HUES48 (cell line): ENCODE data around the gene SLC27A6.
"Not testable (repeated sequence)": the region's sequence is repeated elsewhere in the genome, so short reads cannot be mapped to it uniquely, and the experiment has no call there.

ENCODE experiments used
- H3K27ac ChIP-seq: one replicate; pipeline ENCODE4 v1.7.0; 2013; ENCODE audit warnings: low read depth, low read length, inconsistent platforms
- H3K27me3 ChIP-seq: 2 replicates; pipeline ENCODE4 v1.6.1; 2013; ENCODE audit warnings: mild to moderate bottlenecking, low read length; ENCODE audit not compliant: control insufficient read depth, insufficient read depth
- H3K36me3 ChIP-seq: 2 replicates; pipeline ENCODE4 v1.6.1; 2013; ENCODE audit warnings: low read length; ENCODE audit not compliant: control insufficient read depth, insufficient read depth
- H3K4me1 ChIP-seq: 2 replicates; pipeline ENCODE4 v1.6.1; 2013; ENCODE audit warnings: mild to moderate bottlenecking, low read length; ENCODE audit not compliant: control insufficient read depth, insufficient read depth
- H3K4me3 ChIP-seq: 2 replicates; pipeline ENCODE4 v1.5.1; 2013; ENCODE audit warnings: mild to moderate bottlenecking, low read depth, low read length
- H3K9ac ChIP-seq: 2 replicates; pipeline ENCODE4 v1.6.1; 2013; ENCODE audit warnings: mild to moderate bottlenecking, low read depth, low read length, moderate library complexity
- H3K9me3 ChIP-seq: 2 replicates; pipeline ENCODE4 v1.6.1; 2013; ENCODE audit warnings: low read length; ENCODE audit not compliant: control insufficient read depth, insufficient read depth

The SLC27A6 gene

GRCh38 chr5:129036257-129036656 is 71.0 kb downstream of the SLC27A6 start:
- not testable (repeated sequence) for H3K36me3 ChIP-seq, H3K4me3 ChIP-seq, H3K9ac ChIP-seq, H3K4me1 ChIP-seq, H3K27ac ChIP-seq, H3K9me3 ChIP-seq, H3K27me3 ChIP-seq

- Histone ChIP-seq H3K36me3 (no peaks in the 10 kb centered on the region), H3K27me3 (no peaks in the 10 kb centered on the region), H3K9me3 (no peaks in the 10 kb centered on the region), H3K4me3 (no peak overlapping the region), H3K4me1 (no peaks in the 10 kb centered on the region), H3K9ac (no peak overlapping the region), H3K27ac (no peak overlapping the region)
These were observed 76.1 kb downstream of the SLC27A6 start for GRCh38 chr5:129041196-129041881.

- Histone ChIP-seq H3K36me3 (no peaks in the 10 kb centered on the region), H3K27ac (no peak overlapping the region), H3K4me3 (no peak overlapping the region), H3K9me3 (no peaks in the 10 kb centered on the region), H3K9ac (no peak overlapping the region), H3K4me1 (no peaks in the 10 kb centered on the region), H3K27me3 (no peaks in the 10 kb centered on the region)
These were observed 77.0 kb downstream of the SLC27A6 start for GRCh38 chr5:129042306-129042705.

GRCh38 chr5:129043894-129044293 is 78.6 kb downstream of the SLC27A6 start:
- Histone ChIP-seq H3K4me3 (no peak overlapping the region), H3K4me1 (no peaks in the 10 kb centered on the region)

GRCh38 chr5:129046151-129046550 is 80.9 kb downstream of the SLC27A6 start:
- Histone ChIP-seq H3K9me3 (no peaks in the 10 kb centered on the region), H3K27ac (no peak overlapping the region), H3K36me3 (no peaks in the 10 kb centered on the region), H3K27me3 (no peaks in the 10 kb centered on the region), H3K9ac (no peak overlapping the region), H3K4me3 (no peak overlapping the region), H3K4me1 (no peaks in the 10 kb centered on the region)

More at GRCh38 chr5:129043894-129044293, 78.6 kb downstream of the SLC27A6 start:
- H3K9ac ChIP-seq: no peak overlapping the region
- H3K27me3 ChIP-seq: no peaks in the 10 kb centered on the region
- H3K27ac ChIP-seq: no peak overlapping the region
- H3K9me3 ChIP-seq: no peaks in the 10 kb centered on the region
- H3K36me3 ChIP-seq: no peaks in the 10 kb centered on the region

- Histone ChIP-seq H3K27ac (no peak overlapping the region), H3K9me3 (no peaks in the 10 kb centered on the region), H3K36me3 (no peaks in the 10 kb centered on the region), H3K4me3 (no peak overlapping the region), H3K4me1 (no peaks in the 10 kb centered on the region), H3K27me3 (no peaks in the 10 kb centered on the region), H3K9ac (no peak overlapping the region)
These were observed 83.2 kb downstream of the SLC27A6 start for GRCh38 chr5:129048509-129048908.

GRCh38 chr5:129049126-129049799 is 84.0 kb downstream of the SLC27A6 start:
- Histone ChIP-seq H3K27me3 (no peaks in the 10 kb centered on the region), H3K4me3 (no peak overlapping the region), H3K4me1 (no peaks in the 10 kb centered on the region), H3K9ac (no peak overlapping the region), H3K27ac (no peak overlapping the region), H3K9me3 (no peaks in the 10 kb centered on the region), H3K36me3 (no peaks in the 10 kb centered on the region)

GRCh38 chr5:129051283-129051682 is 86.0 kb downstream of the SLC27A6 start:
- H3K27me3 ChIP-seq: no peaks in the 10 kb centered on the region
- no peaks in the 10 kb centered on the region for H3K4me1 ChIP-seq
- H3K27ac ChIP-seq: no peak overlapping the region
- H3K4me3 ChIP-seq: no peak overlapping the region
- no peaks in the 10 kb centered on the region for H3K36me3 ChIP-seq
- no peaks in the 10 kb centered on the region for H3K9me3 ChIP-seq
- H3K9ac ChIP-seq: no peak overlapping the region

- H3K27me3 ChIP-seq: no peaks in the 10 kb centered on the region
- H3K9me3 ChIP-seq: no peaks in the 10 kb centered on the region
- no peak overlapping the region for H3K27ac ChIP-seq
- no peaks in the 10 kb centered on the region for H3K4me1 ChIP-seq
- H3K9ac ChIP-seq: no peak overlapping the region
- no peaks in the 10 kb centered on the region for H3K36me3 ChIP-seq
- H3K4me3 ChIP-seq: no peak overlapping the region
These were observed 88.2 kb downstream of the SLC27A6 start for GRCh38 chr5:129053438-129053837.

- no peaks in the 10 kb centered on the region for H3K27me3 ChIP-seq
- H3K9me3 ChIP-seq: no peaks in the 10 kb centered on the region
- H3K4me1 ChIP-seq: no peaks in the 10 kb centered on the region
- H3K4me3 ChIP-seq: no peak overlapping the region
- no peak overlapping the region for H3K9ac ChIP-seq
- H3K36me3 ChIP-seq: no peaks in the 10 kb centered on the region
- H3K27ac ChIP-seq: no peak overlapping the region
These were observed 92.0 kb downstream of the SLC27A6 start for GRCh38 chr5:129057329-129057728.

- H3K4me1 ChIP-seq: no peaks in the 10 kb centered on the region
These were observed 96.6 kb downstream of the SLC27A6 start for GRCh38 chr5:129061849-129062248.

More at GRCh38 chr5:129061849-129062248, 96.6 kb downstream of the SLC27A6 start:
- Histone ChIP-seq H3K27ac (no peak overlapping the region), H3K36me3 (no peaks in the 10 kb centered on the region), H3K27me3 (no peaks in the 10 kb centered on the region), H3K4me3 (no peak overlapping the region), H3K9ac (no peak overlapping the region), H3K9me3 (no peaks in the 10 kb centered on the region)
